OCI-LY3 (cell line): ENCODE measurements around the gene KBTBD8.

Experiments
- EZH2phosphoT487 ChIP-seq: fragments of 200-600 bp; shearing (Covaris generic); IDR thresholded peaks from 2 replicates; pipeline ENCODE4 v1.6.1; 2018; ENCODE audit warnings: antibody characterized with exemption, mixed run types, low read depth
- TF ChIP-seq, protein P1 (sequence below): fragments of 200-600, 300-600 bp; sonication (generic); IDR thresholded peaks from 2 replicates; pipeline ENCODE4 v1.5.1; 2014; ENCODE audit warnings: antibody characterized with exemption, low read length, low read depth

DNA sequence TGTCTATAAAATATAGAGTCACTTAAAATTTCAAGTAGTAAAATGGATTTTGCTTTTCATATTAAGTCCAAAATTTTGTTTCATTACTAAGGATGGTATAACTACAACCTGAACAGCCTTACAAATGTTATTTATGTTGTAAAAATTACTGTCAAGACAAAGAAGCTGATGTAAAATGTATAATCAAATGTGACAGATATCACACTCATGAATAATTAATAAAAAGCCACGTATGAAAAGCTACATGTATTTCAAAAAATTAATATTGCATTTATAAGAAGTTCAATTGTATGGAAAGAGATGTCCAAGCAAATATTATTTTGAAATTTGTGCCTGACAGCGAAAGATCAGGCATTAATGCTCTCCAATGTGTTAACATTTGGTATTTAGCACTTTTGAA is 48.9 kb downstream of the KBTBD8 start:
- TF ChIP-seq, protein P1, sequence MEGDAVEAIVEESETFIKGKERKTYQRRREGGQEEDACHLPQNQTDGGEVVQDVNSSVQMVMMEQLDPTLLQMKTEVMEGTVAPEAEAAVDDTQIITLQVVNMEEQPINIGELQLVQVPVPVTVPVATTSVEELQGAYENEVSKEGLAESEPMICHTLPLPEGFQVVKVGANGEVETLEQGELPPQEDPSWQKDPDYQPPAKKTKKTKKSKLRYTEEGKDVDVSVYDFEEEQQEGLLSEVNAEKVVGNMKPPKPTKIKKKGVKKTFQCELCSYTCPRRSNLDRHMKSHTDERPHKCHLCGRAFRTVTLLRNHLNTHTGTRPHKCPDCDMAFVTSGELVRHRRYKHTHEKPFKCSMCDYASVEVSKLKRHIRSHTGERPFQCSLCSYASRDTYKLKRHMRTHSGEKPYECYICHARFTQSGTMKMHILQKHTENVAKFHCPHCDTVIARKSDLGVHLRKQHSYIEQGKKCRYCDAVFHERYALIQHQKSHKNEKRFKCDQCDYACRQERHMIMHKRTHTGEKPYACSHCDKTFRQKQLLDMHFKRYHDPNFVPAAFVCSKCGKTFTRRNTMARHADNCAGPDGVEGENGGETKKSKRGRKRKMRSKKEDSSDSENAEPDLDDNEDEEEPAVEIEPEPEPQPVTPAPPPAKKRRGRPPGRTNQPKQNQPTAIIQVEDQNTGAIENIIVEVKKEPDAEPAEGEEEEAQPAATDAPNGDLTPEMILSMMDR: no peak
- TF ChIP-seq EZH2phosphoT487: no peak
